HCT116 (cell line): ENCODE results near the gene HTRA3. TPM values are rescaled to one million over a fixed set of nuclear protein-coding genes. Genes with fewer than 3 reads are reported as not detected.

Source experiments
- ATAC-seq: fragments of 200-7000 bp; cut with Tn5 transposase; 2 replicates; pipeline ENCODE4 v1.9.1; 2020; ENCODE audit warnings: mild to moderate bottlenecking, moderate library complexity
- BruUV-seq: library from RNA; stranded (reverse); fragments of 400-500 nt; replicated peaks from 2 replicates; lab custom pipeline; 2021; lab: Mats Ljungman, UMichigan
- CTCF ChIA-PET: fragments of 300-600 bp; sonication (Branson Sonifier 250); formaldehyde crosslinking; loops from one replicate; lab custom pipeline; 2021; ENCODE audit warnings: antibody characterized with exemption; lab: Charles Lee
- POLR2A ChIA-PET: fragments of 300-600, 350-600 bp; sonication (Branson Sonifier 250); formaldehyde crosslinking; loops from one replicate; lab custom pipeline; 2021; ENCODE audit warnings: antibody characterized with exemption; lab: Charles Lee
- RAD21 ChIA-PET, 2 experiments: fragments of 300-600 bp; sonication (Branson Sonifier 250); formaldehyde crosslinking; loops; one replicate each; lab custom pipeline; 2023; ENCODE audit warnings: low total read pairs in 2 of 2; ENCODE audit not compliant: uncharacterized antibody in 2 of 2, unreplicated experiment in 2 of 2, low non-redundant PET in 1 of 2; lab: Charles Lee
- DNase-seq: peaks from one replicate; pipeline ENCODE4 v3.0.0-alpha.2; 2010; ENCODE audit warnings: low read depth, low spot score
- H2AFZ ChIP-seq: fragments of 200-600 bp; shearing (Covaris generic), sonication (generic); 2 replicates; pipeline ENCODE4 v1.6.1; 2017; ENCODE audit warnings: low read depth, mixed run types, mixed read lengths, antibody characterized with exemption, low read length; ENCODE audit not compliant: poor library complexity, severe bottlenecking
- H3K27ac ChIP-seq: 2 replicates; pipeline ENCODE4 v1.5.1; 2012; ENCODE audit warnings: low read depth, low read length
- H3K27me3 ChIP-seq: fragments of 200-600 bp; sonication (generic); 2 replicates; pipeline ENCODE4 v1.6.1; 2016; ENCODE audit warnings: mixed run types, low read length, mixed read lengths; ENCODE audit not compliant: insufficient read depth
- H3K36me3 ChIP-seq, 2 experiments: fragments of 200-500 bp in 1 of 2; fragments of 200-600 bp in 1 of 2; sonication (Bioruptor generic) in 1 of 2; sonication (generic) in 1 of 2; 2 replicates each; pipeline versions ENCODE4 v1.5.1 to v1.6.1; 2014 to 2016; ENCODE audit warnings: low read length in 2 of 2, inconsistent platforms in 1 of 2, mixed read lengths in 1 of 2, mixed run types in 1 of 2; ENCODE audit not compliant: insufficient read depth in 2 of 2, control insufficient read depth in 1 of 2
- H3K4me1 ChIP-seq, 2 experiments: fragments of 200-600 bp in 1 of 2; sonication (generic) in 1 of 2; 2 replicates each; pipeline versions ENCODE4 v1.5.1 to v1.6.1; 2012 to 2017; ENCODE audit warnings: low read length in 2 of 2, inconsistent platforms in 1 of 2, mild to moderate bottlenecking in 1 of 2, mixed read lengths in 1 of 2, mixed run types in 1 of 2, moderate library complexity in 1 of 2; ENCODE audit not compliant: insufficient read depth in 2 of 2, control insufficient read depth in 1 of 2
- H3K4me2 ChIP-seq: fragments of 200-600 bp; sonication (generic); 2 replicates; pipeline ENCODE4 v1.6.1; 2017; ENCODE audit warnings: mixed run types, low read length, mixed read lengths
- H3K4me3 ChIP-seq, 2 experiments: fragments of 200-600 bp in 1 of 2; sonication (generic) in 1 of 2; replicated peaks in 1 of 2; 2 replicates each; pipeline ENCODE4 v1.5.1; 2011 to 2016; ENCODE audit warnings: low read length in 2 of 2, control low read depth in 1 of 2, low read depth in 1 of 2, mild to moderate bottlenecking in 1 of 2, mixed read lengths in 1 of 2, mixed run types in 1 of 2
- H3K79me2 ChIP-seq: fragments of 200-600 bp; sonication (generic); 2 replicates; pipeline ENCODE4 v1.6.1; 2017; ENCODE audit warnings: mild to moderate bottlenecking, mixed run types, low read length, moderate library complexity, mixed read lengths; ENCODE audit not compliant: insufficient read depth
- H3K9ac ChIP-seq: fragments of 200-600 bp; sonication (generic); 2 replicates; pipeline ENCODE4 v1.6.1; 2016; ENCODE audit warnings: low read length, mixed read lengths
- H3K9me2 ChIP-seq: fragments of 200-600 bp; sonication (generic), shearing (Covaris generic); 2 replicates; pipeline ENCODE4 v1.6.1; 2017; ENCODE audit warnings: mixed run types, mild to moderate bottlenecking, moderate library complexity; ENCODE audit not compliant: insufficient read depth
- H3K9me3 ChIP-seq, 2 experiments: fragments of 200-500 bp in 1 of 2; fragments of 200-600 bp in 1 of 2; sonication (Bioruptor generic) in 1 of 2; sonication (generic) in 1 of 2; 2 replicates each; pipeline ENCODE4 v1.6.1; 2014 to 2017; ENCODE audit warnings: low read length in 2 of 2, mixed read lengths in 2 of 2, inconsistent platforms in 1 of 2, low read depth in 1 of 2, mild to moderate bottlenecking in 1 of 2, mixed run types in 1 of 2, moderate library complexity in 1 of 2; ENCODE audit not compliant: control insufficient read depth in 1 of 2, insufficient read depth in 1 of 2
- H4K20me1 ChIP-seq: fragments of 200-600 bp; sonication (generic), shearing (Covaris generic); 2 replicates; pipeline ENCODE4 v1.6.1; 2017; ENCODE audit warnings: mixed run types, mild to moderate bottlenecking, moderate library complexity; ENCODE audit not compliant: insufficient read depth
- CBX3 ChIP-seq: IDR thresholded peaks from 2 replicates; pipeline ENCODE4 v1.6.1; 2012; ENCODE audit warnings: low read depth
- CEBPB ChIP-seq: IDR thresholded peaks from 2 replicates; pipeline ENCODE4 v1.6.1; 2012; ENCODE audit warnings: low read depth
- ELF1 ChIP-seq: IDR thresholded peaks from 2 replicates; pipeline ENCODE4 v1.6.1; 2012; ENCODE audit warnings: low read depth, borderline replicate concordance
- EZH2 ChIP-seq: fragments of 200-600 bp; sonication (generic); IDR thresholded peaks from 2 replicates; pipeline ENCODE4 v1.6.1; 2017; ENCODE audit warnings: antibody characterized with exemption, mixed run types
- EZH2phosphoT487 ChIP-seq: fragments of 200-600 bp; IDR thresholded peaks from 2 replicates; pipeline ENCODE4 v1.6.1; 2018; ENCODE audit warnings: antibody characterized with exemption, borderline replicate concordance
- JUND ChIP-seq: IDR thresholded peaks from 2 replicates; pipeline ENCODE4 v1.6.1; 2012
- POLR2A ChIP-seq: IDR thresholded peaks from 2 replicates; pipeline ENCODE4 v1.7.0; 2011; ENCODE audit warnings: borderline replicate concordance; ENCODE audit not compliant: insufficient read depth, insufficient read length; ENCODE audit errors: extremely low read depth
- POLR2AphosphoS5 ChIP-seq: IDR thresholded peaks from 2 replicates; pipeline ENCODE4 v1.6.1; 2011; ENCODE audit warnings: mild to moderate bottlenecking, low read depth, low read length, moderate library complexity
- RAD21 ChIP-seq: IDR thresholded peaks from 2 replicates; pipeline ENCODE4 v1.6.1; 2012; ENCODE audit warnings: low read depth, mild to moderate bottlenecking
- SIN3A ChIP-seq: IDR thresholded peaks from 2 replicates; pipeline ENCODE4 v1.6.1; 2012; ENCODE audit warnings: low read depth
- SRF ChIP-seq: IDR thresholded peaks from 2 replicates; pipeline ENCODE4 v1.6.1; 2012; ENCODE audit warnings: low read depth
- ZNF274 ChIP-seq: fragments of 200-500 bp; sonication (Bioruptor generic); IDR thresholded peaks from 2 replicates; pipeline ENCODE4 v1.6.1; 2014; ENCODE audit warnings: mild to moderate bottlenecking, low read depth, low read length, inconsistent platforms
- intact Hi-C: fragments of 100-400 bp; cut with micrococcal nuclease; formaldehyde crosslinking; loops from 2 replicates; pipeline ENCODE4 v1.10.0; 2022
- total RNA-seq: library from RNA; stranded (reverse); gene quantifications from one replicate; pipeline ENCODE4 v1.2.1, GENCODE V29; 2021; ENCODE audit not compliant: unreplicated experiment

HTRA3 gene
- total RNA-seq, 1 experiment from 2014 or later, result not detected

- TF ChIP-seq CBX3 (no peak), POLR2AphosphoS5 (no peak)
- TF ChIP-seq, all 23 proteins: peak for 0
- CTCF ChIA-PET, result no interaction called here
- H3K4me1 ChIP-seq, result no peaks in the 10 kb centered on the region
- POLR2A ChIA-PET, result no interaction called here
- no peak overlapping the region for H3K4me2 ChIP-seq
- no TSS peak for BruUV-seq
- no peak overlapping the region for H3K27ac ChIP-seq
- H3K79me2 ChIP-seq, result no peaks in the 10 kb centered on the region
- ATAC-seq, result no peak
- no peaks in the 10 kb centered on the region for H3K9me2 ChIP-seq
- no peaks in the 10 kb centered on the region for H3K9me3 ChIP-seq
- H2AFZ ChIP-seq, result no peak overlapping the region
- intact Hi-C loops, result no loop called here
- no peak overlapping the region for H3K4me3 ChIP-seq
- H3K36me3 ChIP-seq, result no peaks in the 10 kb centered on the region
- no peaks in the 10 kb centered on the region for H4K20me1 ChIP-seq
- RAD21 ChIA-PET, result no interaction called here
- H3K27me3 ChIP-seq, result no peaks in the 10 kb centered on the region
- no peak for DNase-seq
- no peak overlapping the region for H3K9ac ChIP-seq
Observed at GRCh38 chr4:8234715-8235114, 34.8 kb upstream of the HTRA3 start.

GRCh38 chr4:8235224-8235623, 34.3 kb upstream of the HTRA3 start:
- intact Hi-C loops, result no loop called here
- Histone ChIP-seq H3K4me2 (no peak overlapping the region), H2AFZ (no peak overlapping the region), H4K20me1 (no peaks in the 10 kb centered on the region), H3K36me3 (no peaks in the 10 kb centered on the region), H3K4me3 (no peak overlapping the region), H3K9me2 (no peaks in the 10 kb centered on the region), H3K79me2 (no peaks in the 10 kb centered on the region), H3K27ac (no peak overlapping the region), H3K9me3 (no peaks in the 10 kb centered on the region), H3K4me1 (no peaks in the 10 kb centered on the region), H3K27me3 (no peaks in the 10 kb centered on the region), H3K9ac (no peak overlapping the region)
- CTCF ChIA-PET, result interaction anchor here (1.7 kb wide), 1 partner anchor 58 kb away, joined by 5 read pairs; no protein-coding TSS in a partner anchor
- RAD21 ChIA-PET, result no interaction called here
- no peak for TF ChIP-seq RAD21
- TF ChIP-seq SIN3A, result no peak
- no peak for TF ChIP-seq EZH2
- no peak for TF ChIP-seq ZNF274
- no peak for TF ChIP-seq CEBPB
- no peak for TF ChIP-seq SRF
- TF ChIP-seq JUND, result no peak
- no peak for TF ChIP-seq EZH2phosphoT487
- TF ChIP-seq ELF1, result no peak
- TF ChIP-seq CBX3, result no peak
- no peak for TF ChIP-seq POLR2A
- ATAC-seq (no peak), DNase-seq (no peak)
- POLR2A ChIA-PET, result no interaction called here
- BruUV-seq, result no TSS peak
